T-helper 2 cell treated with Interferon-gamma antibody and Interleukin-4, amounts not matched to agents 5 μg/mL and 100 μg/mL, for 36 hours (primary cell): ENCODE results near the gene C3AR1.
A peak's percentile ranks its signal among the peaks of the same experiment; 100 is the strongest.
"Not testable (repeated sequence)": the region's sequence is repeated elsewhere in the genome, so short reads cannot be mapped to it uniquely, and the experiment has no call there.

ENCODE experiments used
- DNase-seq: peaks from one replicate; pipeline ENCODE4 v3.0.0; 2021; ENCODE audit warnings: low spot score
- H3K27ac Mint-ChIP-seq: one replicate; pipeline ENCODE4 v1.8.0; 2021; ENCODE audit warnings: mild to moderate bottlenecking, mixed read lengths
- H3K27me3 Mint-ChIP-seq: one replicate; pipeline ENCODE4 v1.8.0; 2021; ENCODE audit warnings: low read depth, mixed read lengths
- H3K36me3 Mint-ChIP-seq: one replicate; pipeline ENCODE4 v1.8.0; 2021; ENCODE audit warnings: low read depth, mixed read lengths
- H3K4me1 Mint-ChIP-seq: one replicate; pipeline ENCODE4 v1.8.0; 2021; ENCODE audit warnings: low read depth, mixed read lengths
- H3K4me3 Mint-ChIP-seq: one replicate; pipeline ENCODE4 v1.8.0; 2022; ENCODE audit warnings: mild to moderate bottlenecking, moderate library complexity, mixed read lengths
- H3K9me3 Mint-ChIP-seq: one replicate; pipeline ENCODE4 v1.8.0; 2021; ENCODE audit warnings: mixed read lengths

C3AR1 gene

DNA sequence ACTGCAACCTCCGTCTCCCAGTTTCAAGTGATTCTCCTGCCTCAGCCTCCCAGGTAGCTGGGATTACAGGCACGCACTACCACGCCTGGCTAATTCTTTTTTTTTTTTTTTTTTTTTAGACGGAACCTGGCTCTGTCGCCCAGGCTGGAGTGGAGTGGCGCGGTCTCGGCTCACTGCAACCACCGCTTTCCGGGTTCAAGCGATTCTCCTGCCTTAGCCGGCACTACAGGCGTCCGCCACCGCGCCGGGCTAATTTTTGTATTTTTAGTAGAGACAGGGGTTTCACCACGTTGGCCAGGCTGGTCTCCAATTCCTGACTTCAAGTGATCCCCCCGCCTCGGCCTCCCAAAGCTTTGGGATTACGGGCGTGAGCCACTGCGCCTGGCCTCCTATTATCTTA is 35.1 kb downstream of the C3AR1 start:
- not testable (repeated sequence) for H3K9me3 Mint-ChIP-seq, H3K27me3 Mint-ChIP-seq, DNase-seq, H3K27ac Mint-ChIP-seq, H3K36me3 Mint-ChIP-seq
- Mint-ChIP-seq H3K4me1 (peaks cover 40% of the 10 kb centered on the region), H3K4me3 (peak overlapping the region; percentile 50)

- H3K27me3 Mint-ChIP-seq = no peaks in the 10 kb centered on the region
- no peak overlapping the region for H3K4me3 Mint-ChIP-seq
- peaks cover 4% of the 10 kb centered on the region for H3K36me3 Mint-ChIP-seq
These were observed 36.0 kb downstream of the C3AR1 start for GRCh38 chr12:8030189-8030588.

DNA sequence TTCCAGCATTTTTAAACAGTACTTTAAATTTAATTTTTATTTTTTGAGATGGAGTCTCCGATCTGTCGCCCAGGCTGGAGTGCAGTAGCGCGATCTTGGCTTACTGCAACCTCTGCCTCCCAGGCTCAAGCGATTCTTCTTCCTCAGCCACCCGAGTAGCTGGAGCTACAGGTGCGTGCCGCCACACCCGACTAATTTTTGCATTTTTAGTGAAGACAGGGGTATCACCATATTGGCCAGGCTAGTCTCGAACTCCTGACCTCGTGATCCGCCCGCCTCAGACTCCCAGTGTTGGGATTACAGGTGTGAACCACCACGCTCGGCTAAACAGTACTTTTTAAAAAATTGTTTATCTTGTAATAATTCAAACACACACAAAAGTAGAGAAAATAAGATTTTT is 37.9 kb downstream of the C3AR1 start:
- Mint-ChIP-seq H3K9me3 (no peaks in the 10 kb centered on the region), H3K4me3 (peak overlapping the region; percentile 36), H3K4me1 (peaks cover 21% of the 10 kb centered on the region), H3K27me3 (no peaks in the 10 kb centered on the region), H3K27ac (no peak overlapping the region), H3K36me3 (no peaks in the 10 kb centered on the region)
- DNase-seq = no peak

More at GRCh38 chr12:8030189-8030588, 36.0 kb downstream of the C3AR1 start:
- Mint-ChIP-seq H3K4me1 (peaks cover 37% of the 10 kb centered on the region), H3K27ac (no peak overlapping the region), H3K9me3 (no peaks in the 10 kb centered on the region)
- DNase-seq = no peak

DNA sequence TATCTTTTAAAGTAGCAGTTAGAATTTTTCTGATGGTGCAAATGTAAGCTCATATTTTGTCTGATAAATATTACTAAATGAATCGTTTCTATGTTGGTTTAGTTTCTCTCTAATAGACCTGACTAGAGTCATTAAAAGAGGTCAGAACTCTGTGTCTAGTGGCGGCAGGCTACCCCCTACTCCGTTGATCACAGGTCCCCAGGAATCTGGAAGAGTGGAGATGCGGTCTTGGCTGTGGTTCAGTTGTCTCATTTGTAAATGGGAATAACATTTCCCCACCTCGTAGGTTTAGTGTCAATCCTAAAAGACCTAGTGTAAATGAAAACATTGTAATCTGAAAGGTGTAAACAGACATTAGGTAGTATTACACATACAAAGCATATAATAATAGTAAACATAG is 38.3 kb downstream of the C3AR1 start:
- Mint-ChIP-seq H3K27ac (peak overlapping the region; percentile 100), H3K27me3 (no peaks in the 10 kb centered on the region), H3K36me3 (no peaks in the 10 kb centered on the region), H3K4me1 (peaks cover 20% of the 10 kb centered on the region), H3K4me3 (peak overlapping the region; percentile 72), H3K9me3 (no peaks in the 10 kb centered on the region)
- DNase-seq = no peak

- peak overlapping the region; percentile 90 for H3K4me3 Mint-ChIP-seq
- H3K27ac Mint-ChIP-seq = peak overlapping the region; percentile 100
- H3K27me3 Mint-ChIP-seq = no peaks in the 10 kb centered on the region
- H3K4me1 Mint-ChIP-seq = peaks cover 16% of the 10 kb centered on the region
- DNase-seq = peak; percentile 95
- no peaks in the 10 kb centered on the region for H3K9me3 Mint-ChIP-seq
- no peaks in the 10 kb centered on the region for H3K36me3 Mint-ChIP-seq
These were observed 39.8 kb downstream of the C3AR1 start for GRCh38 chr12:8026291-8026900.

DNA sequence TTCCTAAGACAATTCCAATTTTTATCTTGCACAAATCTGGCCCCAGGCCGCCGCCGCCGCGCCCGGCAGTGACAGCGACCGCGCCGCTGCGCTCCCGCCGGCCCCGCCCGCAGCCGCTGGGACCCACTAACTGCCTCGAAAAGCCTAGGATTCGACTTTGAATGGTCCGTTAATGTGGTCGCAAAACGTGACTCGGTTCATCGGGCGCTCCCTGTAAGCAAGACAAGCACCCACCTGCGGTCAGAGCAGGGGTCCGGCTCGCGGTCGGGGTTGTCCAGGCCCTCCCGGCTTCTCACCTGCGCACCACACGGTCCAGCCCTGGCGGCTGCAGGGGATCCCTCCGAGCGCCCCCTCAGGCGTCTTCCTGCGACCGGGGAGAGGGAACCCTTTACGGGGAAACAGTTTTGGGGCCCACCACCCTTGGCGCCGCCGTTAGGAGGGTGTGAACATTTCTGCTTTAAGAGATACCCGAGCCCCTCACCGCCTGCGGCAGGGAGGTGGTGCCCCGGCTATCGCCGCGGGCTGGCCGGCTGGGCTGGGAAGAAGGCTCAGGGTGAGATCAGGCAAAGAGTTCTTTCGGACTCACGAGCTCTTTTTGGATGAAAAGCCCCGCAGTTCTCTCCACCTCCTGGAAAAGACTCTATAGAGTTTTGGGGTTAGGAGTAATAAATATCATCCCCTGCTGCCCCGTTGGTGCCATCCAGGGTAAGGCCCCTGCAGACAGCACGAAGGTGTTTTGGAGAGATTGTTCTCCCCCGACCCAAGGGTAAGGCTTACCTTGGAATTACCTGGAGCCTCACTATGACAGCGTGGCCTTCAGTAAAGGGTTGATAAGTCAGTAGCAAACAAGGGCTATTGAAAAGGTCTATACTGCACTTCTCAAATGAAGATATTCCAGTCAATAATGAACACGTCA is 47.2 kb downstream of the C3AR1 start:
- no peak for DNase-seq
- H3K4me1 Mint-ChIP-seq = no peaks in the 10 kb centered on the region
- H3K27ac Mint-ChIP-seq = no peak overlapping the region
- no peaks in the 10 kb centered on the region for H3K9me3 Mint-ChIP-seq
- H3K36me3 Mint-ChIP-seq = no peaks in the 10 kb centered on the region
- H3K27me3 Mint-ChIP-seq = peaks cover 43% of the 10 kb centered on the region
- peak overlapping the region; percentile 12 for H3K4me3 Mint-ChIP-seq

- H3K27ac Mint-ChIP-seq, H3K9me3 Mint-ChIP-seq, H3K4me3 Mint-ChIP-seq, H3K4me1 Mint-ChIP-seq, DNase-seq, H3K36me3 Mint-ChIP-seq: not testable (repeated sequence)
- H3K27me3 Mint-ChIP-seq = peaks cover 43% of the 10 kb centered on the region
These were observed 47.9 kb downstream of the C3AR1 start for GRCh38 chr12:8018213-8018612.

DNA sequence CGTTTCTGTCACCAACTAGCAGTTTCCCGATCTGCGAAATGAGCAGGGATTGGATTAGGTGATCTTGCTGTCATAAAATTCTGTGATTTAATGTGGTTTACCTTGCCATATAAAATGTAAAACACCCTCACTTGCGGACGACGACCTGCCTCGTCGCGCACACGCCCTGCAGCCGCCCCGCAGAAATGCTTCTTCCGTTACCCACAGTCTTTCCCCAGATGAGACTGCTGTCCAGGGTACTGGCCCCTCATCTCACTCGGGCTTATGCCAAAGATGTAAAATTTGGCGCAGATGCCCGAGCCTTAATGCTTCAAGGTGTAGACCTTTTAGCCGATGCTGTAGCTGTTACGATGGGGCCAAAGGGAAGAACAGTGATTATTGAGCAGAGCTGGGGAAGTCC is 51.3 kb downstream of the C3AR1 start:
- no peak overlapping the region for H3K4me3 Mint-ChIP-seq
- no peaks in the 10 kb centered on the region for H3K36me3 Mint-ChIP-seq
- H3K4me1 Mint-ChIP-seq = no peaks in the 10 kb centered on the region
- H3K9me3 Mint-ChIP-seq = no peaks in the 10 kb centered on the region
- no peak overlapping the region for H3K27ac Mint-ChIP-seq
- peaks cover 35% of the 10 kb centered on the region for H3K27me3 Mint-ChIP-seq
- no peak for DNase-seq

- peaks cover 25% of the 10 kb centered on the region for H3K27me3 Mint-ChIP-seq
- no peak overlapping the region for H3K4me3 Mint-ChIP-seq
- no peak for DNase-seq
- no peak overlapping the region for H3K27ac Mint-ChIP-seq
- H3K36me3 Mint-ChIP-seq = no peaks in the 10 kb centered on the region
- no peaks in the 10 kb centered on the region for H3K4me1 Mint-ChIP-seq
- no peaks in the 10 kb centered on the region for H3K9me3 Mint-ChIP-seq
These were observed 53.4 kb downstream of the C3AR1 start for GRCh38 chr12:8012651-8013309.

DNA sequence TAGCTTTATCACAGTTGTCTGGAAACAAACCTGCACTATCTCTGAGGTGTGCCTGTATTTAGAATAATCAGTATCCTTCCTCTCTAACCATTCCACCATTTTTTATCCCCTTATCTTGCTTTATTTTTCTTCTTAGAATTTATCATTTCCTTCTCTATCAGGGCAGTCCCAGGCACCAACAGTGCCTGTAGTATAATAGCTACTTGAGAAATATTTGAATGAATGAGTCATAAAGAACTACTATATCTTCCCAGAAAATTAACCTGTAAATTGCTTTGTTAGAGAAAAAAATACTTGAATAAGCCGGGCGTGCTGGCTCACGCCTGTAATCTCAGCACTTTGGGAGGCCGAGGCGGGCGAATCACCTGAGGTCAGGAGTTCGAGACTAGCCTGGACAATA is 54.8 kb downstream of the C3AR1 start:
- H3K4me3 Mint-ChIP-seq = no peak overlapping the region
- peaks cover 20% of the 10 kb centered on the region for H3K27me3 Mint-ChIP-seq
- DNase-seq = no peak
- no peak overlapping the region for H3K27ac Mint-ChIP-seq
- no peaks in the 10 kb centered on the region for H3K4me1 Mint-ChIP-seq
- H3K9me3 Mint-ChIP-seq = no peaks in the 10 kb centered on the region
- no peaks in the 10 kb centered on the region for H3K36me3 Mint-ChIP-seq
